Measurements from ENCODE around the gene PIR.

PIR gene

DNA sequence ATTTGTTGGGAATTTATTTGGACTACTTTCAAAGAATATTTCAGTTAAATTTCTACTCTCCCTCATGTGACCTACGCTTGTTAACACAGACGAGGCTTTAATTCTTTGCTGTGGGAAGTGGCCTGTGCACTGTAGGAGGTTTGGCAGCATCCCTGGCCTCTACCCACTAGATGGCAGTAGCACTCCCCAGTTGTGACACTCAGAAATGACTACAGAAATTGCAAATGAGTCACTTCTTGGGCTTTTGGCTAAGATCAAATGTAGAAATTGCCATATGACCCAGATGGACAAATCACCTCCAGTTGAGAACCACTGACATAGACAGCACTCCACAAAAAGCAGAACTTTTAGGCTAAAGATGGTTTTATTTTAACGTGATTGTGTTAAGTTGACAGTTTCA lies 22.1 kb downstream of the PIR start:
- no peak overlapping the region for H3K27ac ChIP-seq
- TF ChIP-seq ZFX (IDR thresholded peaks at IDR 0.05; ENCODE audit: borderline replicate concordance): no peak
- TF ChIP-seq, protein P1, sequence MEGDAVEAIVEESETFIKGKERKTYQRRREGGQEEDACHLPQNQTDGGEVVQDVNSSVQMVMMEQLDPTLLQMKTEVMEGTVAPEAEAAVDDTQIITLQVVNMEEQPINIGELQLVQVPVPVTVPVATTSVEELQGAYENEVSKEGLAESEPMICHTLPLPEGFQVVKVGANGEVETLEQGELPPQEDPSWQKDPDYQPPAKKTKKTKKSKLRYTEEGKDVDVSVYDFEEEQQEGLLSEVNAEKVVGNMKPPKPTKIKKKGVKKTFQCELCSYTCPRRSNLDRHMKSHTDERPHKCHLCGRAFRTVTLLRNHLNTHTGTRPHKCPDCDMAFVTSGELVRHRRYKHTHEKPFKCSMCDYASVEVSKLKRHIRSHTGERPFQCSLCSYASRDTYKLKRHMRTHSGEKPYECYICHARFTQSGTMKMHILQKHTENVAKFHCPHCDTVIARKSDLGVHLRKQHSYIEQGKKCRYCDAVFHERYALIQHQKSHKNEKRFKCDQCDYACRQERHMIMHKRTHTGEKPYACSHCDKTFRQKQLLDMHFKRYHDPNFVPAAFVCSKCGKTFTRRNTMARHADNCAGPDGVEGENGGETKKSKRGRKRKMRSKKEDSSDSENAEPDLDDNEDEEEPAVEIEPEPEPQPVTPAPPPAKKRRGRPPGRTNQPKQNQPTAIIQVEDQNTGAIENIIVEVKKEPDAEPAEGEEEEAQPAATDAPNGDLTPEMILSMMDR (IDR thresholded peaks at IDR 0.05): peak; percentile 75

DNA sequence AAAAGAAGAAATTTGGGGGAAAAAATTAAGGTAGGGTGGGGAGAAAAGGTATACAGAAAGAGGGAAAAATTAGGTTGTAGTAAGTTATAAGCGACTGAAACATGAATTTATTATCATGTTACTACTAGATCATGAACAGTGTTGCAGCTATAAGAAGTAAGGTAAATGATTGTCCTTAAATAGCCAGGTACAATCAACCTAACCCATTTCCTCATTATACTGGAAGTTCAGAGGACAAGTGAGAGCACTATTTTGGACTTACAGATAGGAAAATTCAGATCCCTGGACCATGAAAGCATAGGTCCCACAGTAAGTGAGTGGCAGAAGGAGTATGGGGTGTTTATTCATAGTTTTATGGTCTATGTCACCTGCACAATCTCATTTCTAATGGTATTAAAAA lies 23.5 kb downstream of the PIR start:
- H3K27ac ChIP-seq: no peak overlapping the region
- TF ChIP-seq, protein P1 (IDR thresholded peaks at IDR 0.05): no peak
- TF ChIP-seq ZFX (IDR thresholded peaks at IDR 0.05; ENCODE audit: borderline replicate concordance): no peak

DNA sequence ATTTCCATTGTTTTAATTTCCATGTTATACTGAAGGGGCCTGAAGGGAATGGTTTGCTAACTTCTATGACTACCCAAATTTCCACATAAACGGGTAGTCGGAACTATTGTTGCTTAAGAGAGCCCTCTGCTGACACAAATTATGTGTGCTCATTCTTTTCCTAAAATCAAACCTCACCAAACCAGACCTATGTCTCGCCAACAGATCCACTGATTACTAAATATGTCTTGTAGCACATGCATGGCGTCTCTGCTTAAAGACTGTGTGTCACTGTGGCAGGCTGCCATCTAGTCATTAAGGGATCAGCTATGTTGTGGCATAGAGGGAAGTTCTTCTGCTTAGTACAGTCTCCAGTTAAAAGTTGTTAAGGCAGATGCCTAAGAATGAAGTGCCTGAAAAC lies 25.1 kb downstream of the PIR start:
- no peak overlapping the region for H3K27ac ChIP-seq
- TF ChIP-seq, protein P1 (IDR thresholded peaks at IDR 0.05): peak; percentile 43
- no peak for TF ChIP-seq ZFX (IDR thresholded peaks at IDR 0.05; ENCODE audit: borderline replicate concordance)

DNA sequence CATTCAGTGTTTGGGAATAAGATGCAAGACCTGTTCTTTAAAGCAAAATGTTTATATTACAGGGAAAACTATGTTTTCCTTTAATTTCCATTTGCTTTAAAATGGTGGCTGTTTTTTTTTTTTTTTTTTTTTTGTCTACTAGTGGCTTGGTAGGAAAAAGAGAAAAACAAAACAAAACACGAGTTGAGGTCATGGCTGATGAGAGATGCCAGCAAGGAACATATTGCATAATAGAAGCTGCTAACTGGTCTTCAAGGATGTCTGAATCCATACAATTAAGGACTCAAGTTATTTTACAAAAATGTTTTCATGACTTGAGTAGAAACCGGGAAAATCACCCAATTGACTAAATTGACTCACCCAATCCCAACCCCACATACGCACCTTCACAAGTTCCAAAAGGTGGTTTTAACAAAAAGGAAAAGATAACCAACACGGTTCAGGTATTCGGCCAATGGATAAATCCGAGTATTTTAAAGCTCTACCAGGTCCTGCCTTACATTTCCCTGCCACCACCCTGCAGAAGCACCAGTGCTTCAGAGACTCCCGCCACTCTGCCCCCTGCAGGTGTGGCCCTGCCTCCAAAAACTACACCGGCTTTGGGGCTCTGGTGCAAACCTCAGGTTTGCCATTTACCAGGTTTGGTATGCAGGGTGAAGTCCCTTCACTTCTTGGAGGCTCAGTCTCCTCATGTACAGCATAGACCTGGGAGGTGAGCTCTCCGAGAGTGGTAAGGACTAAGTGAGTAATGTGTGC lies 27.1 kb downstream of the PIR start:
- H3K27ac ChIP-seq: no peak overlapping the region
- no peak for TF ChIP-seq ZFX (IDR thresholded peaks at IDR 0.05; ENCODE audit: borderline replicate concordance)
- TF ChIP-seq, protein P1 (IDR thresholded peaks at IDR 0.05): no peak

DNA sequence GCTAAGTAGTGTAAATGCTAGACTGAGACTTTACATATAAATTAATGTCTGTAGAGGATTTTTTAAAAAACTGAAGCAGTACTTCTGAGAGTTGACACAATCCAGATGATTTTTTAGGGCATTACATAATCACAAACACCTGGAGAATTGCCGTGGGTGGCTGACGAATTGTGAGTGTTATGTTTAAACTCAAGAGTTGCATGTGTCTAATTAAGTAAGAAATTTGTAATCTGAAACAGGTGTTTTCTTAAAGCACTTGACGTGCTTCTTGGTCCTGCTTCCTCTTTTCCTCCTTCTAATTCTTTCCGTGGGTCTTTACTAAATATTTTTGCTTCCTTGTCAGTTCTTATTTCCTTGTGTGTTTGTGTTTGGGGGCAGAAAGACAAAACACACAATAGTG lies 27.8 kb downstream of the PIR start:
- no peak for TF ChIP-seq ZFX (IDR thresholded peaks at IDR 0.05; ENCODE audit: borderline replicate concordance)
- TF ChIP-seq, protein P1 (IDR thresholded peaks at IDR 0.05): no peak
- H3K27ac ChIP-seq: no peak overlapping the region; the same call in 1 of the 2 replicates

DNA sequence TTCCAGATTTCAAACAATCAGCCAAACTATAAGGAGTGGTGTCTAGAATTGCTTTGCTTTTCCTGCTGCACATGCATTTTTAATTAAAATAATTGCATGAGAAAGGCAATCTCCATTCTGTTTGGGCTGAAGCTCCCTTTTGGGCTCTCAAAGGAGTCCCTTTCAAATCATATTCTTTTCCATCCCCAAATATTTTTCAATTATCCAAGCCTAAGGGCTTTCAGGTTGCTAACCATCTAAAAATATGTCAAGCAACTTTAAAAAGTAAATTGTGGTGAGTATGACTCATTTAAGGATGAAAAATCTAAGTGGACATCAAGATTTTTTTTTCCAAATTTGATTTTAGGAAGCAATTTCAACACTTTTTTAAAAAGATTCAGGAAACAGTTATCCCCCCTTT lies 28.4 kb downstream of the PIR start:
- no peak for TF ChIP-seq ZFX (IDR thresholded peaks at IDR 0.05; ENCODE audit: borderline replicate concordance)
- TF ChIP-seq, protein P1 (IDR thresholded peaks at IDR 0.05): no peak
- peak overlapping the region; percentile 67 for H3K27ac ChIP-seq

DNA sequence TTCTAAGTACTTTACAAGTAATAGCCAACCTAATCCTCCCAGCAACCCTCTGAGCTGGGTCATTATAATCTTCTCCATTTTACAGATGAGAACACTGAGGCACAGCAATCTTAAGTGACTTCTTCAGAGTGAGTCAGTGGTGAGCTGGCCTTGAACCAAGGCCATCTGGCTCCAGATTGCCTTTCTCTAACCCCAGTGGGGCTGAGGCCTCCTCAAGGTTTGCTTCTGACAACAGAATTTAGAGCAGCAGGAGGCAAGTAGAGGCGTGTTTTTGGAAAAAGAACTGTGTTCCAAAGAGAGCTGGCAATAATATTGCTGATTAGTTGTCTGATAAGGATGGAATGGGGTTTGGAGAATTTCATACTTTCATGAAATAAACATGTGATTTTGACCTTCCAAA lies 41.2 kb downstream of the PIR start:
- TF ChIP-seq, protein P1 (IDR thresholded peaks at IDR 0.05): no peak
- no peak for TF ChIP-seq ZFX (IDR thresholded peaks at IDR 0.05; ENCODE audit: borderline replicate concordance)
- no peak overlapping the region for H3K27ac ChIP-seq

Measured in 22Rv1 (cell line).